ENCODE data around the gene PARD3. TPM values are rescaled to one million over a fixed set of nuclear protein-coding genes. Genes with fewer than 3 reads are reported as not detected.
A peak's percentile ranks its signal among the peaks of the same experiment; 100 is the strongest.

Gene PARD3
- total RNA-seq, 1 donor from 2014 or later = 58.7 TPM

GRCh38 chr10:34240039-34240438 is 575.1 kb downstream of the PARD3 start:
- Histone ChIP-seq H4K20me1 (ENCODE audit: low read depth) (no peaks in the 10 kb centered on the region), H3K4me3 (no peak overlapping the region), H2AFZ (replicated peaks) (no peak overlapping the region), H3K36me3 (no peaks in the 10 kb centered on the region), H3K27ac (no peak overlapping the region), H3F3A (ENCODE audit: low read depth) (peaks cover 3% of the 10 kb centered on the region), H3K9ac (no peak overlapping the region), H3K4me1 (peaks cover 30% of the 10 kb centered on the region), H3K27me3 (no peaks in the 10 kb centered on the region), H3K9me3 (ENCODE audit: low read depth) (no peaks in the 10 kb centered on the region), H3K79me2 (ENCODE audit: low read depth) (no peaks in the 10 kb centered on the region), H3K4me2 (no peak overlapping the region)
- Mint-ChIP-seq H3K9me3 (peaks cover 5% of the 10 kb centered on the region), H3K36me3 (peaks cover 9% of the 10 kb centered on the region), H3K27ac (no peak overlapping the region), H3K27me3 (ENCODE audit: insufficient read depth, low read depth) (peaks cover 2% of the 10 kb centered on the region), H3K4me1 (peaks cover 41% of the 10 kb centered on the region), H3K4me3 (no peak overlapping the region)
- TF ChIP-seq EZH2phosphoT487 (IDR thresholded peaks at IDR 0.05) = no peak
- TF ChIP-seq CTCF (IDR thresholded peaks at IDR 0.05) = no peak
- TF ChIP-seq EZH2 (IDR thresholded peaks at IDR 0.05) = no peak
- DNase-seq (ENCODE audit: low spot score) = no peak

GRCh38 chr10:34237898-34238455 is 577.1 kb downstream of the PARD3 start:
- H3K4me1 ChIP-seq = peaks cover 30% of the 10 kb centered on the region
- DNase-seq (ENCODE audit: low spot score) = no peak
- no peak overlapping the region for H3K27ac ChIP-seq
- no peak overlapping the region for H3K4me3 ChIP-seq
- H3F3A ChIP-seq (ENCODE audit: low read depth) = peaks cover 3% of the 10 kb centered on the region
- H3K27me3 ChIP-seq = no peaks in the 10 kb centered on the region
- H3K9me3 Mint-ChIP-seq = peaks cover 5% of the 10 kb centered on the region
- peaks cover 2% of the 10 kb centered on the region for H3K27me3 Mint-ChIP-seq (ENCODE audit: insufficient read depth, low read depth)
- H3K27ac Mint-ChIP-seq = no peak overlapping the region
- H3K4me2 ChIP-seq = no peak overlapping the region
- no peak overlapping the region for H3K9ac ChIP-seq
- H4K20me1 ChIP-seq (ENCODE audit: low read depth) = no peaks in the 10 kb centered on the region
- no peaks in the 10 kb centered on the region for H3K79me2 ChIP-seq (ENCODE audit: low read depth)
- H3K36me3 ChIP-seq = no peaks in the 10 kb centered on the region
- H3K36me3 Mint-ChIP-seq = peaks cover 6% of the 10 kb centered on the region
- no peak overlapping the region for H3K4me3 Mint-ChIP-seq
- H3K9me3 ChIP-seq (ENCODE audit: low read depth) = no peaks in the 10 kb centered on the region
- peaks cover 41% of the 10 kb centered on the region for H3K4me1 Mint-ChIP-seq
- H2AFZ ChIP-seq (replicated peaks) = no peak overlapping the region
- no peak for TF ChIP-seq CTCF (IDR thresholded peaks at IDR 0.05)
- TF ChIP-seq EZH2 (IDR thresholded peaks at IDR 0.05) = no peak
- no peak for TF ChIP-seq EZH2phosphoT487 (IDR thresholded peaks at IDR 0.05)

GRCh38 chr10:34236931-34237330 is 578.2 kb downstream of the PARD3 start:
- Mint-ChIP-seq H3K4me1 (peaks cover 41% of the 10 kb centered on the region), H3K36me3 (peaks cover 2% of the 10 kb centered on the region), H3K27ac (no peak overlapping the region), H3K4me3 (no peak overlapping the region), H3K27me3 (ENCODE audit: insufficient read depth, low read depth) (peaks cover 2% of the 10 kb centered on the region), H3K9me3 (no peaks in the 10 kb centered on the region)
- H3K79me2 ChIP-seq (ENCODE audit: low read depth) = no peaks in the 10 kb centered on the region
- H3K27me3 ChIP-seq = no peaks in the 10 kb centered on the region
- peak overlapping the region; percentile 30 for H3K27ac ChIP-seq
- H3K36me3 ChIP-seq = no peaks in the 10 kb centered on the region
- H2AFZ ChIP-seq (replicated peaks) = no peak overlapping the region
- H3K9ac ChIP-seq = no peak overlapping the region
- TF ChIP-seq CTCF (IDR thresholded peaks at IDR 0.05) (no peak), EZH2phosphoT487 (IDR thresholded peaks at IDR 0.05) (no peak), EZH2 (IDR thresholded peaks at IDR 0.05) (no peak)
- no peak overlapping the region for H3K4me3 ChIP-seq
- peak; percentile 15 for DNase-seq (ENCODE audit: low spot score)
- peaks cover 3% of the 10 kb centered on the region for H3F3A ChIP-seq (ENCODE audit: low read depth)
- peak overlapping the region; percentile 11 for H3K4me2 ChIP-seq
- H3K9me3 ChIP-seq (ENCODE audit: low read depth) = no peaks in the 10 kb centered on the region
- peaks cover 30% of the 10 kb centered on the region for H3K4me1 ChIP-seq
- H4K20me1 ChIP-seq (ENCODE audit: low read depth) = no peaks in the 10 kb centered on the region

Measured in neural progenitor cell (in vitro differentiated cells).